ENCODE measurements around the gene IL12RB2. TPM values are rescaled to one million over a fixed set of nuclear protein-coding genes. Genes with fewer than 3 reads are reported as not detected.

IL12RB2 gene
- total and polyA plus RNA-seq, 10 of the 15 experiments (the other 5 are each of a cell fraction or from before 2014, with no cell fraction given) = 0.15 to 1.1 (median 0.54) TPM; not detected in 1

DNA sequence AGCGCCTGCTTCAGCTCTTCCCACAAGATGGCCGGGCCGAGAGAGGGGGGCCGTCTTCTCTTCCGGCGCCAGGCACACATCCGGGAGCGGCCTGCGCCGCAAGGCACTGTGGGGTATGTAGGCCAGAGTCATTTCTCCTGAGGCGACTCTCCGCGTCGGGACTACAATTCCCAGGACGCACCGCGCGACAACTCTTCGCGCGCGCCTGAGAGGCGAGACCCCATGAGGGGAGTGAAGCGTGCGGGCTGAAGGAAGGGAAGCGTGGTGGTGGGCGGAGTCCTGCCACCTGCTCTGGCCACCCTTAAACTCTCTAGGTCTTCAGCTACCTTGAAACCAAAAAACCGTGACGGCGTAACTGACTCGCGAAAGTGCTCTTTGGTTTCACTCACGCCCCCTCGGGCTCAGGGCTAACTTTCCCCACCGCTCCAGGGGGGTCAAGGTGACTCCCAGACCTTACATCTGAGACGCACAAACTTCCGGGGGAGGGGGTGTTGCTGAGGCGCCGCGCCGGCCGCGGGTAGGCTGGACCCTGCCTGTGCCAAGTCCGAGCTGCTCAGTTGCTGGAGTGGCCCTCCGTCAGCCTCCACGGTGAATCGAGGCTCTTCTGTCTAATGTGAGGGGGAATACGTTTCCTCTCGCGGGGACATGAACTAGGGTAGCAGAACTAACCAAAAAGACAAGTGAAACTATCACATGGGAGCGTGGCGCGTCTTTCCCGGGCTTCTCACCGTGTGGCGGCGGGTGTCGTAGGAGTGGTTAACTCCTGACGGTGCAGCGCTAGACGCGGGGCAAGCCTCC lies 122.9 kb downstream of the IL12RB2 start, which contains the start of gene SERBP1 (continued):
- TF ChIP-seq, protein P1, sequence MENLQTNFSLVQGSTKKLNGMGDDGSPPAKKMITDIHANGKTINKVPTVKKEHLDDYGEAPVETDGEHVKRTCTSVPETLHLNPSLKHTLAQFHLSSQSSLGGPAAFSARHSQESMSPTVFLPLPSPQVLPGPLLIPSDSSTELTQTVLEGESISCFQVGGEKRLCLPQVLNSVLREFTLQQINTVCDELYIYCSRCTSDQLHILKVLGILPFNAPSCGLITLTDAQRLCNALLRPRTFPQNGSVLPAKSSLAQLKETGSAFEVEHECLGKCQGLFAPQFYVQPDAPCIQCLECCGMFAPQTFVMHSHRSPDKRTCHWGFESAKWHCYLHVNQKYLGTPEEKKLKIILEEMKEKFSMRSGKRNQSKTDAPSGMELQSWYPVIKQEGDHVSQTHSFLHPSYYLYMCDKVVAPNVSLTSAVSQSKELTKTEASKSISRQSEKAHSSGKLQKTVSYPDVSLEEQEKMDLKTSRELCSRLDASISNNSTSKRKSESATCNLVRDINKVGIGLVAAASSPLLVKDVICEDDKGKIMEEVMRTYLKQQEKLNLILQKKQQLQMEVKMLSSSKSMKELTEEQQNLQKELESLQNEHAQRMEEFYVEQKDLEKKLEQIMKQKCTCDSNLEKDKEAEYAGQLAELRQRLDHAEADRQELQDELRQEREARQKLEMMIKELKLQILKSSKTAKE (IDR thresholded peaks at IDR 0.05; ENCODE audit: low read depth, poor library complexity, severe bottlenecking) = peak; percentile 78
- TF ChIP-seq CHD4 (IDR thresholded peaks at IDR 0.05) = no peak
- peak; percentile 93 for TF ChIP-seq HCFC1 (IDR thresholded peaks at IDR 0.05; ENCODE audit: low read length)
- TF ChIP-seq MTA3 (IDR thresholded peaks at IDR 0.05; ENCODE audit: borderline replicate concordance, low read length) = no peak
- TF ChIP-seq MEF2B (IDR thresholded peaks at IDR 0.05; ENCODE audit: partially characterized antibody, poor library complexity, severe bottlenecking) = peak; percentile 38
- TF ChIP-seq HDGF (IDR thresholded peaks at IDR 0.05) = peak; percentile 77
- TF ChIP-seq NFIC (IDR thresholded peaks at IDR 0.05; ENCODE audit: low read depth, low read length) = no peak; the same call in 1 of the 2 replicates
- peak; percentile 86 for TF ChIP-seq CBFB (IDR thresholded peaks at IDR 0.05; ENCODE audit: low read depth)
- TF ChIP-seq HDAC2 (IDR thresholded peaks at IDR 0.05) = no peak
- peak; percentile 63 for TF ChIP-seq EED (IDR thresholded peaks at IDR 0.05; ENCODE audit: low read depth)
- TF ChIP-seq DPF2 (IDR thresholded peaks at IDR 0.05) = peak; percentile 80
- TF ChIP-seq SP1 (IDR thresholded peaks at IDR 0.05; ENCODE audit: low read depth, low read length) = no peak
- no peak for TF ChIP-seq PAX8 (IDR thresholded peaks at IDR 0.05)
- TF ChIP-seq, protein P2, sequence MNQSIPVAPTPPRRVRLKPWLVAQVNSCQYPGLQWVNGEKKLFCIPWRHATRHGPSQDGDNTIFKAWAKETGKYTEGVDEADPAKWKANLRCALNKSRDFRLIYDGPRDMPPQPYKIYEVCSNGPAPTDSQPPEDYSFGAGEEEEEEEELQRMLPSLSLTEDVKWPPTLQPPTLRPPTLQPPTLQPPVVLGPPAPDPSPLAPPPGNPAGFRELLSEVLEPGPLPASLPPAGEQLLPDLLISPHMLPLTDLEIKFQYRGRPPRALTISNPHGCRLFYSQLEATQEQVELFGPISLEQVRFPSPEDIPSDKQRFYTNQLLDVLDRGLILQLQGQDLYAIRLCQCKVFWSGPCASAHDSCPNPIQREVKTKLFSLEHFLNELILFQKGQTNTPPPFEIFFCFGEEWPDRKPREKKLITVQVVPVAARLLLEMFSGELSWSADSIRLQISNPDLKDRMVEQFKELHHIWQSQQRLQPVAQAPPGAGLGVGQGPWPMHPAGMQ (IDR thresholded peaks at IDR 0.05; ENCODE audit: borderline replicate concordance) = no peak
- TF ChIP-seq MEF2A (IDR thresholded peaks at IDR 0.05; ENCODE audit: insufficient read depth, low read depth, low read length) = 0 out of 2 replicates have a peak, but pooled peaks have one; percentile 18
- no peak for TF ChIP-seq FOXK2 (IDR thresholded peaks at IDR 0.05)
- TF ChIP-seq RB1 (IDR thresholded peaks at IDR 0.05; ENCODE audit: borderline replicate concordance) = peak; percentile 36; the same call in 1 of the 2 replicates
- 0 out of 2 replicates have a peak, but pooled peaks have one; percentile 19 for TF ChIP-seq ZNF24 (IDR thresholded peaks at IDR 0.05)
- TF ChIP-seq PAX5 (IDR thresholded peaks at IDR 0.05; ENCODE audit: borderline replicate concordance, low read depth, low read length) = peak; percentile 80
- peak; percentile 90; the same call in 1 of the 2 replicates for TF ChIP-seq NBN (IDR thresholded peaks at IDR 0.05)
- TF ChIP-seq FOS (IDR thresholded peaks at IDR 0.05; ENCODE audit: borderline replicate concordance, extremely low read depth, insufficient read length) = no peak
- no peak for TF ChIP-seq CEBPB (IDR thresholded peaks at IDR 0.05; ENCODE audit: borderline replicate concordance in 1 of 2, low read depth in 2 of 2, low read length in 2 of 2)
- TF ChIP-seq RBBP5 (conservative IDR thresholded peaks at IDR 0.05) = no peak
- TF ChIP-seq BRCA1 (IDR thresholded peaks at IDR 0.05; ENCODE audit: low read depth, low read length) = peak; percentile 62
- TF ChIP-seq ZNF207 (IDR thresholded peaks at IDR 0.05; ENCODE audit: borderline replicate concordance) = 0 out of 2 replicates have a peak, but pooled peaks have one; percentile 40
- peak; percentile 69 for TF ChIP-seq GATAD2B (conservative IDR thresholded peaks at IDR 0.05; ENCODE audit: low read depth)
- TF ChIP-seq RCOR1 (conservative IDR thresholded peaks at IDR 0.05; ENCODE audit: low read depth, low read length) = 0 out of 2 replicates have a peak, but pooled peaks have one; percentile 79
- TF ChIP-seq YBX1 (IDR thresholded peaks at IDR 0.05) = no peak
